Adrenal gland (tissue), 12 donors: ENCODE results near the gene PPP1R12C. TPM values are rescaled to one million over a fixed set of nuclear protein-coding genes. Genes with fewer than 3 reads are reported as not detected.

Source experiments
- DNase-seq, 7 donors: peaks; one replicate each; pipeline ENCODE4 v3.0.0-alpha.2; 2019 to 2020
- H3K27ac ChIP-seq, 5 donors: fragments of 200-600 bp; sonication (generic) in 4 of 5; 1 replicate in 3 of 5; 2 replicates in 2 of 5; pipeline versions ENCODE4 v1.5.1 to v1.8.0; 2016 to 2020; ENCODE audit warnings: mild to moderate bottlenecking in 1 of 5
- H3K27me3 ChIP-seq: fragments of 200-600 bp; 2 replicates; pipeline ENCODE4 v1.8.0; 2021
- H3K36me3 ChIP-seq, 2 donors: fragments of 200-600 bp; replicated peaks in 1 of 2; 1 replicate in 1 of 2; 2 replicates in 1 of 2; pipeline versions ENCODE4 v1.5.1 to v1.8.0; 2018 to 2022
- H3K4me1 ChIP-seq, 2 donors: fragments of 200-600 bp; replicated peaks in 1 of 2; 1 replicate in 1 of 2; 2 replicates in 1 of 2; pipeline versions ENCODE4 v1.5.1 to v1.8.0; 2018 to 2021
- H3K4me3 ChIP-seq, 4 donors: fragments of 200-600 bp; sonication (generic) in 3 of 4; one replicate each; pipeline ENCODE4 v1.5.1; 2016 to 2018
- H3K9me3 ChIP-seq, 3 donors: fragments of 200-600 bp; sonication (generic) in 1 of 3; replicated peaks in 1 of 3; 1 replicate in 2 of 3; 2 replicates in 1 of 3; pipeline versions ENCODE4 v1.5.1 to v1.8.0; 2016 to 2021
- POLR2A ChIP-seq, 2 donors: fragments of 450-650 bp; IDR thresholded peaks; one replicate each; pipeline ENCODE4 v1.6.1; 2017; ENCODE audit warnings: antibody characterized with exemption in 2 of 2, mild to moderate bottlenecking in 2 of 2, moderate library complexity in 1 of 2
- WGBS, 4 donors: extraction: QIAGEN DNeasy Blood & Tissue Kit in 2 of 4; methylation state at CpG; one replicate each; pipeline versions ENCODE4 v1.1.5 to v1.1.7; 2013 to 2017; 5-methylcytosine and 5-hydroxymethylcytosine counted together
- intact Hi-C, 2 donors: fragments of 100-400 bp; cut with DNase I; formaldehyde crosslinking; loops; one replicate each; pipeline versions ENCODE4 v1.14.1 to v1.15.0; 2022 to 2023
- polyA plus RNA-seq, 3 donors: library from polyadenylated mRNA; stranded (reverse); fragments of 200-250 nt in 2 of 3; fragments of 350-450 nt in 1 of 3; fragmentation: Illumina TruSeq in 1 of 3; extraction: RNeasy Lipid Tissue Mini Kit (QIAGEN cat#74804) in 1 of 3; gene quantifications; one replicate each; pipeline ENCODE4 v1.2.3, GENCODE V29; 2013 to 2014
- total RNA-seq, 9 donors: library from RNA; depleted of rRNA in 4 of 9; stranded (reverse); fragments of >200 nt in 4 of 9; fragments of 120-200 nt in 1 of 9; fragmentation: NEBNext Ultra II Directional in 1 of 9; extraction: Animal tissue kit (Norgen Biotek cat#: 25700) in 1 of 9; gene quantifications; one replicate each; pipeline versions ENCODE4 v1.1.0 to v1.2.4, GENCODE V29; 2013 to 2023
- TF ChIP-seq, protein P1 (sequence below), 6 experiments: fragments of 450-650 bp in 4 of 6; fragments of 200-600 bp in 2 of 6; sonication (generic) in 1 of 6; IDR thresholded peaks; 1 replicate in 5 of 6; 2 replicates in 1 of 6; pipeline versions ENCODE4 v1.5.1 to v1.8.0; 2016 to 2021; ENCODE audit warnings: antibody characterized with exemption in 6 of 6, mild to moderate bottlenecking in 2 of 6, moderate library complexity in 1 of 6
- donor health status: healthy with polysubstance abuse.
- donor health status: Bipolar disorder and iron deficiency.
- donor health status: DM: yes; HTN: yes; CAD: no.
- donor health status: DM: no; HTN: no; CAD: no.
- donor health status: DM: no; HTN: no; CAD: no.
- donor health status: DM: yes; HTN: yes; CAD: no.

Gene PPP1R12C
- total and polyA plus RNA-seq, 12 donors: 22.1 to 251 (median 76.2) TPM

GRCh38 chr19:55115446-55116065 lies 1.9 kb downstream of the PPP1R12C start:
- H3K9me3 ChIP-seq: no peaks in the 10 kb centered on the region
- peaks cover 15 to 38% of the 10 kb centered on the region in 2 donors for H3K4me1 ChIP-seq
- peak overlapping the region in 1 of 4 donors; percentile 76 for H3K4me3 ChIP-seq
- H3K27ac ChIP-seq: peak overlapping the region in 1 of 5 donors; percentile 73
- no peak for DNase-seq
- no peaks in the 10 kb centered on the region for H3K27me3 ChIP-seq
- peaks cover 0 to 6% of the 10 kb centered on the region in 2 donors for H3K36me3 ChIP-seq
- 61 to 73% (median 66%) methylated on average over 10 to 13 of the region's 13 CpGs for WGBS, 4 donors
- no peak for TF ChIP-seq POLR2A (IDR thresholded peaks at IDR 0.05)
- TF ChIP-seq, protein P1, sequence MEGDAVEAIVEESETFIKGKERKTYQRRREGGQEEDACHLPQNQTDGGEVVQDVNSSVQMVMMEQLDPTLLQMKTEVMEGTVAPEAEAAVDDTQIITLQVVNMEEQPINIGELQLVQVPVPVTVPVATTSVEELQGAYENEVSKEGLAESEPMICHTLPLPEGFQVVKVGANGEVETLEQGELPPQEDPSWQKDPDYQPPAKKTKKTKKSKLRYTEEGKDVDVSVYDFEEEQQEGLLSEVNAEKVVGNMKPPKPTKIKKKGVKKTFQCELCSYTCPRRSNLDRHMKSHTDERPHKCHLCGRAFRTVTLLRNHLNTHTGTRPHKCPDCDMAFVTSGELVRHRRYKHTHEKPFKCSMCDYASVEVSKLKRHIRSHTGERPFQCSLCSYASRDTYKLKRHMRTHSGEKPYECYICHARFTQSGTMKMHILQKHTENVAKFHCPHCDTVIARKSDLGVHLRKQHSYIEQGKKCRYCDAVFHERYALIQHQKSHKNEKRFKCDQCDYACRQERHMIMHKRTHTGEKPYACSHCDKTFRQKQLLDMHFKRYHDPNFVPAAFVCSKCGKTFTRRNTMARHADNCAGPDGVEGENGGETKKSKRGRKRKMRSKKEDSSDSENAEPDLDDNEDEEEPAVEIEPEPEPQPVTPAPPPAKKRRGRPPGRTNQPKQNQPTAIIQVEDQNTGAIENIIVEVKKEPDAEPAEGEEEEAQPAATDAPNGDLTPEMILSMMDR (IDR thresholded peaks at IDR 0.05): no peak
- intact Hi-C loops: no loop called here

- DNase-seq: no peak
- intact Hi-C loops: no loop called here
- TF ChIP-seq, protein P1 (IDR thresholded peaks at IDR 0.05): no peak
- no peak for TF ChIP-seq POLR2A (IDR thresholded peaks at IDR 0.05)
- Histone ChIP-seq H3K4me3 (no peak overlapping the region), H3K4me1 (peaks cover 15 to 38% of the 10 kb centered on the region in 2 donors), H3K27me3 (no peaks in the 10 kb centered on the region), H3K9me3 (no peaks in the 10 kb centered on the region), H3K27ac (no peak overlapping the region), H3K36me3 (peaks cover 0 to 10% of the 10 kb centered on the region in 2 donors)
- 89 to 93% (median 92%) methylated on average over 6 to 9 of the region's 9 CpGs for WGBS, 4 donors
Observed at GRCh38 chr19:55114566-55115145, 2.8 kb downstream of the PPP1R12C start.

GRCh38 chr19:55113570-55114039 lies 3.8 kb downstream of the PPP1R12C start:
- H3K4me1 ChIP-seq: peaks cover 15 to 37% of the 10 kb centered on the region in 2 donors
- H3K36me3 ChIP-seq: peaks cover 0 to 14% of the 10 kb centered on the region in 2 donors
- H3K4me3 ChIP-seq: no peak overlapping the region
- no peak for TF ChIP-seq POLR2A (IDR thresholded peaks at IDR 0.05)
- TF ChIP-seq, protein P1 (IDR thresholded peaks at IDR 0.05): no peak
- H3K27me3 ChIP-seq: no peaks in the 10 kb centered on the region
- H3K27ac ChIP-seq: peak overlapping the region in 4 of 5 donors; percentile 21 to 67 (median 43)
- no peaks in the 10 kb centered on the region for H3K9me3 ChIP-seq
- DNase-seq: peak; percentile 66 to 92 (median 83)
- 20 to 54% (median 44%) methylated on average over 2 to 12 of the region's 12 CpGs for WGBS, 4 donors
- intact Hi-C loops: no loop called here

- Histone ChIP-seq H3K27ac (peak overlapping the region in 4 of 5 donors; percentile 21 to 67 (median 43)), H3K36me3 (peaks cover 0 to 14% of the 10 kb centered on the region in 2 donors), H3K27me3 (no peaks in the 10 kb centered on the region), H3K4me3 (no peak overlapping the region), H3K9me3 (no peaks in the 10 kb centered on the region), H3K4me1 (peaks cover 15 to 31% of the 10 kb centered on the region in 2 donors)
- intact Hi-C loops: no loop called here
- WGBS, 4 donors: 76 to 92% (median 84%) methylated on average over 14 to 23 of the region's 23 CpGs
- TF ChIP-seq, protein P1 (IDR thresholded peaks at IDR 0.05): no peak
- no peak for TF ChIP-seq POLR2A (IDR thresholded peaks at IDR 0.05)
- DNase-seq: no peak
Observed at GRCh38 chr19:55112777-55113569, 4.5 kb downstream of the PPP1R12C start.
